ENCODE data around the gene TOR1A.
"Not testable (repeated sequence)": the region's sequence is repeated elsewhere in the genome, so short reads cannot be mapped to it uniquely, and the experiment has no call there.

TOR1A gene

DNA sequence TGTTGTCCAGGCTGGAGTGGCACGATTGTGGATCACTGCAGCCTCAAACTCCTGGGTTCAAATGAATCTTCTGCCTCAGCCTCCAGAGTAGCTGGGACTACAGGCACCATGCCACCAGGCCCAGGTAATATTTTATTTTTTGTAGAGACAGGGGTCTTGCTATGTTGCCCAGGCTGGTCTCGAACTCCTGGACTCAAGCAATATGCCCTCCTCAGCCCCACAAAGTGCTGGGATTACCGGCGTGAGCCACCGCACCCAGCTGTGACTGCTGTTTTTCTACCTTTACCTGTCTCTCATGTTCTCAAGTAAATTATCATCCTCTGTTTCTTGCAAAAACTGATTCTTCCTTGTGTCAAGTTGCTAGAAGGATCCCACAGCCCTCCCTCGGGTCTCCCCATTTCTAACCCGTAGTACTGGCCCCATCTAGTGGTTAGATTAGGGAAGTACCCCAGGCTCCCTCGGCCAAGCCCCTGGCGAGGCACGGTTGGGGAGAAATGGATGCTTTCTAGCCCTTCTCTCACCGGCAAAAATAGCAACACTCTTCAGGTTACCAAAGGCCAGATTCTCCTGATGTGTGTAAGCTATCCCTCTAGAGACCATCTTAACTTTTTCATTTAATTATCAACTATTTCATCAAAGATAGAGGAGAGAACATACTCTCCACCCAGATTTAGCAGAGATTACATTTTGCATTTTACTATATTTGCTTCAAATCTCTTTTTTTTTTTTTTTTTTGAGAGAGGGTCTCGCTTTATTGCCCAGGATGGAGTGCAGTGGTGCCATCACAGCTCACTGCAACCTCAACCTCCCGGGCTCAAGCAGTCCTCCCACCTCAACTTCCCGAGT is 40.2 kb downstream of the TOR1A start:
- no peak overlapping the region for H3K4me3 ChIP-seq (ENCODE audit: low read depth, low read length)

DNA sequence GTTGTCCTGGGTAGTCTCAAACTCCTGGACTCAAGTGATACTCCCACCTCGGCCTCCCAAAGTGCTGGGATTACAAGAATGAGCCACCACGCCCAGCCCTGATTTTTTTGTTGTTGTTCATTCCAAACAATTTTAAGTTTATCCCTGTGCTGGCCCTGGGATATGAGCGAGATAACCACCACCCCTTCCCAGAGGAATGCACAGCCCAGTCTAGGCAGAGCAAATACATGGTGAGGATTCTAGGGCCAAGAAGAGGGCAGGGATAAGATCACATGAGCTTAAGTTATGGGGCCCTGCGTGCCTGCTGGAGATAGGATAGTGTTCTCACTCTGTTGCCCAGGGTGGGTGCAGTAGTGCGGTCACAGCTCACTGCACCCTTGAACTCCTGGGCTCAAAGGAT is 42.0 kb downstream of the TOR1A start:
- H3K4me3 ChIP-seq (ENCODE audit: low read depth, low read length): no peak overlapping the region

DNA sequence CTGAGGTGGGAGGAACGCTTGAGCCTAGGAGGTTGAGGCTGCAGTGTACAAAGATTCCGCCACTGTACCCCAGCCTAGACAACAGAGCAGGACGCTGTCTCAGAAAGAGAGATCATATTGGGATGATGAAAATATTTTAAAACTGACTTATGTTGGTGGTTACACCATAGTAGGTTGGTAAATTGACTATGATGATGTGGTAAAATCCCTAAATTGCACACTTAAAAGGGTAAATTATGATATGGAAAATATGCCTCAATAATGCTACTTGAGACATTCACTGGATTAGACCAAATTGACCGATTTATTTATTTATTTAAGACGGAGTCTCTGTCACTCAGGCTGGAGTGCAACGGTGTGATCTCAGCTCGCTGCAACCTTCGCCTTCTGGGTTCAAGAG is 42.8 kb downstream of the TOR1A start:
- H3K4me3 ChIP-seq (ENCODE audit: low read depth, low read length): no peak overlapping the region

DNA sequence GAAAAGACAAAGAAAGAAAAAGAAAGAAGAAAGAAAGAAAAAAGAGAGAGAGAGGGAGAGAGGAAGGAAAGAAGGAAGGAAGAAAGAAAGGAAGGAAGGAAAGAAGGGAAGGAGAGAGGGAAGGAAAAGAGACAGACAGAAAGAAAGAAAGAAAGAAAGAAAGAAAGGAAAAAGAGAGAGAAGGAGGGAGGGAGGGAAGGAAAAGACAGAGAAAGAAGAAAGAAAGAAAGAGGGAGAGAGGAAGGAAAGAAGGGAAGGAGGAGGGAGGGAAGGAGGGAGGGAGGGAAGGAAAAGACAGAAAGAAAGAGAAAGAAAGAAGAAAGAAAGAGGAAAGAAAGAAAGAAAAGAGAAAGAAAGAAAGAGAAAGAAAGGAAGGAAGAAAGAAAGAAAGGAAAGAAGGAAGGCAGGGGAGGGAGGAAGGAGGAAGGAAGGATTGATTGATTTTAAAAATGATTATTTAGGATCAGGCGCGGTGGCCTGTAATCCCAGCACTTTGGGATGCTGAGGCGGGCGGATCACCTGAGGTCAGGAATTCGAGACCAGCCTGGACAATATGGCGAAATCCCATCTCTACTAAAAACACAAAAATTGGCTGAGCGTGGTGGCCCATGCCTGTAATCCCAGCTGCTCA is 44.3 kb downstream of the TOR1A start:
- H3K4me3 ChIP-seq (ENCODE audit: low read depth, low read length): no peak overlapping the region

DNA sequence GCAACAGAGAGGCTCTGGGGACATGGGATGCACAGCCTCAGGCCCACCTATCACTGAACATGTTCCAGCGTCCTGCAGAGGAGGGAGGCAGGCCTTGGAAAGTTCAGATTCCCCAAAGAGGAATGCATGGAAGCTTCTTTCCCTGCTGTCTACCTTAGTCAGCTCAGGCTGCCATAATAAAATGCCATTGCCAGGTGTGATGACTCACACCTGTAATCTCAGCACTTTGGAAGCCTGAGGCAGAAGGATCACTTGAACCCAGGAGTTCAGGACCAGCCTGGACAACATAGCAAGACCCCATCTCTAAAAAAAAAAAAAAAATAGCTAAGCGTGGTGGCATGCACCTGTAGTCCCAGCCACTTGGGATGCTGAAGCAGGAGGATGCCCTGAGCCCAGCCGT is 45.5 kb downstream of the TOR1A start:
- H3K4me3 ChIP-seq (ENCODE audit: low read depth, low read length): no peak overlapping the region

DNA sequence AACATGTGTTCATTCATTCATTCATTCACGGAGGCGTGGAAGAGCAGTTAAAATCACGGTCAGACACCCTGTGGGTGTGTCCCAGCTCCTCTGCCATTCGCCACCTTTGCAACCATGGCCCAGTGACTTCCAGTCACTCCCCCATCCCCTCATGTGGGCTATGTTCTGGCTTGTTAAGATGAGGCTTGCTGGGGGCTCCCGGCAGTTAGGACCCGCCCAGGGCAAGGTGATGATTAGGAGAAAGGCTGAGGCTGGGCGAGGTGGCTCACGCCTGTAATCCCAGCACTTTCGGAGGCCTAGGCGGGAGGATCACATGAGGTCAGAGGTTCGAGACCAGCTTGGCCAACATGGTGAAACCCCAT is 46.2 kb downstream of the TOR1A start:
- no peak overlapping the region for H3K4me3 ChIP-seq (ENCODE audit: low read depth, low read length)

DNA sequence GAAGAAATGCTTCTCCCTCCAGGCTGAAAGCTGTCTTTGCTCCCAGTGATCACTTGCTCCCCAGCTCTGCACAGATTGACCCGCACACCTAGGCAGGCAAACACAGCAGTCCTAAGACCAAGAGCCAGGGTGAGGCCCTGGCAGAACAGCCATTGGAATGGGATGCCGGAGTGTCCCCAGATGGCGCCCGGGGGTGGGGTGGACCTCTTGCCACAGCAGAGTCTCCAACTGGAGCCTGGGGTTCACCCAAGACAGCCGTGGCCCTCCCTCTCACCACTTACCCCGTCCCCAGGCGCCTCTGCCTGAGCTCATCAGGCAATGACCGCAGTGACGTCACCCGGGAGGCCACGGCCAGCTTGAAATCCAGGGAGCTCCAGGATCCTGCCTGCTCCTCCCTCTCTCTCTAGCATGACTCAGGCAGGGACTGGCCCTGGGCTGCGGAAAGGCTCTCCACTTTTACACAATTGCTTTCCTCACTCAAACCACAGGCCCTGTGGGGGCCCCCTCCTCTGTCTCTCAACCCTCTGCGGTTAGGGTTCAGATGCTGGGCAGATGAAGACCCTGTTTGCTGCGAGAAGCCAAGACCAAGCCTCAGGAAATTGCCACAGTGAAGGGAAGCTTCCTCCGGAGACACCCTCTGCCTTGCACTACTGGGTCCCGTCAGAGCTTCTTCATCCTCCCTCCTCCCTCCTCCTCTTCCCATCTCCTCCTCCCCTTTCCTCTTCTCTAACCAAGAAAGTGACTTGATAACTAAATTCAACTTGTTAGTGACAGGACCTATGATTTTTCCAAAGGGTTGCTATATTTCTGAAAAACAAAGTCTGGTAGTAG is 46.8 kb downstream of the TOR1A start:
- H3K4me3 ChIP-seq (ENCODE audit: low read depth, low read length): no peak overlapping the region

DNA sequence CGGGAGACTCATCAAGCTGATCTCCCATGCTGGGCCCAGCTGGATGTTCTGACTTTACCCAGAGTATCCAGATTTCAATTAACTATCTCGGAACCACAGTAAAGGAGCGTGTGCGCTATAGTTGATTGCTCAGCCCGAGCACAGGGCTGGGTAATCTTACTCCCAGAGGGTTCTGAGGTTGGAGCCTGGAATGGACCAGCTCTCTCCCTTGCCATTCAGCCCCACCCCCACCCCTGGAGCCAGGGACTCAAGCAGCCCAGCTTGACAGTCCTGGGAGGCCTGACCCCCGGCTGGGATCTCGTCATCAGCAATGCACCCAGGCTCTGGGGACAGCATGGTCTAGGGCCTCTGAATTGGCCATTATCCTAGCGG is 47.4 kb downstream of the TOR1A start:
- H3K4me3 ChIP-seq (ENCODE audit: low read depth, low read length): no peak overlapping the region

DNA sequence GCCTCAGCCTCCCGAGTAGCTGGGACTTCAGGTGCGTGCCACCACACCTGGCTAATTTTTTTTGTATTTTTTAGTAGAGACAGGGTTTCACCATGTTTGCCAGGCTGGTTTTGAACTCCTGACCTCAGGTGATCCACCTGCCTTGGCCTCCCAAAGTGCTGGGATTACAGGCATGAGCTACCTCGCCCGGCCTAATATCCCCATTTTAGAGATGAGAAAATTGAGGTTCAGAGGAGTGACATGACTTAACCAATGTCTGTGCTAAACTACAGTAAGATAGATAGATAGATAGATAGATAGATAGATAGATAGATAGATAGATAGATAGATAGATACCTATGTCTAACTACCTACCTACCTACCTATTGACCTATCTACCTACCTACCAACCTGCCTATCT is 47.8 kb downstream of the TOR1A start:
- H3K4me3 ChIP-seq (ENCODE audit: low read depth, low read length): not testable (repeated sequence)

DNA sequence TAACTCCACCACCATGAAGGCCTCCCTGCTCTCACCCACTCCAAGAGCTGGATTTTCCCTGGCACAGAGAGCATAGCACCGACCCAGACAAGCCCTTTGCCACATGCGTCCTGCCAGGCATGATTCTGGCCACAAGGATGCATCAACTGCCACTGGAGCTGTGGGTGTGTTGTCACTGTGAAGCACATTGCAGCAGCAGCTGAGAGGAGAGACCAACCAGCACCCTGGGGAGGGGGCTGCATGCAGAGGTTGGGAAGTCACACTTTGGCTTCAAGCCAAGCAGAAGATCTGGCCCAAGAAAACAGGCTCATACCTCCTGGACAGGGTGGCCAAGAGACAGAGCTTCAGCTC is 48.5 kb downstream of the TOR1A start:
- no peak overlapping the region for H3K4me3 ChIP-seq (ENCODE audit: low read depth, low read length)

DNA sequence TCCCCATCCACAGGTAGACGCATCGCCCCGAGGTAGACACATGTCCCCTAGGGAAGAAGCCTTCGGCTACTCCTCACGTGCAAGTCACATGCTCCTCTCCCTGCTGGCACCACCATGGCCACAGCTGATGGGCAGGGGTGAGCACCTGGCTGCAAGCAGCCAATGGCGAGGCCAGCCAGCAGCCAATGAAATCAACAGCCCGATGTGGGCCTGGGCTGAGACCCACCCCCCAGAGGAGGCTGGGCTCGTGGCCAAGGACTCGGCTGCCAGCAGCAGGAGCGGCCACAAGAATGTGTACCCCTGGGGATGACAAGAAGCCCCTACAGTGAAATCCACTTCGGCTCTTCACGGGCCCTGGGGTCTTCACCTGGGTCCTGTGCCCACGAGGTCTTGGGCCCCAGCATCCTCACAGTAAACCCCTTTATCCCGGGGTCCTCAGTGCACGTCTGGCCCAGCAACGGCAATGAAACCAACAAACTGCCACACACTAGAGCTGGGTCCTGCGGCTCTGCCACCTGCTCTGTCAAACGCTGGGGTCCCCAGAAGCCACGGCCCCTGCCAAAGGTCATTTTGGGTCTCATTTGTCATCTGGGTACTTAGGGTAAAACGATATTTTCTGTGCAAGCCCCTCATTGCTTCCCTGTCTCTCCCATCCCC is 49.0 kb downstream of the TOR1A start:
- no peak overlapping the region for H3K4me3 ChIP-seq (ENCODE audit: low read depth, low read length)

DNA sequence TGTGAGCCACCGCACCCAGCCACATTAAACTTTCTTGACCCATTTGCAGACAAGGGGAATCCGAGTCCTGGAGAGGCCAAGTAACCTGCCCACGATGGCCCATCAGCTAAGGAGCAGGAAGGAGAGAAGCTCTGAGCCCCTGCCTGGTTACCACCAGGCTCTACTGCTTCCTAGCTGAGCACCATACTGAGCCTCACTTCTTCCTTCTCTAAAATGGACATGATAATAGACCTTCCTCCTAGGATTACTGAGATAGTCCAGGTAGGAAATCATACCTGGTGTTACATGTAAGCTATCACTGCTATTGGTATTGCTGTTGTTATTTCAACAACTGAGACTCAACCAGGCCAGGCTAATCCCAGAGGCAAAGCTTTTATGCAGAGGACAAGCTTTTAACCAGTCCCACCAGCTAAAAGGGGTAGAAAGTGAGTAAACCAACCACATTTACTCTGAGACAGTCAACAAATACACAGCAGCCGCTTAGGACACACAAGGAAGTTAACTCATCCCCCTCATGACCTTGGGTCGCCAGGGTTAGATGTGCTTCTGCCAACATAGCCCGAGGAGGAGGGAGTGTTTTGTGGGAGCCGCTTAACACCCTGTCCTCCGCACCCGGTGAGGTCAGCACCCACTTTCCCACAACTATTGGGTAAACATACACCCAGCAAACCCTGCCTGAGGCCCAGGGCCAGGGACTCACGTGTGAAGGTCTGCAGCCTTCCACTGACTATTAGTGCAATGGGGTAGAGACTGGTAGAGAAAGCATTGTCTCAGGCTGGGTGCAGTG is 50.5 kb downstream of the TOR1A start:
- no peak overlapping the region for H3K4me3 ChIP-seq (ENCODE audit: low read depth, low read length)

DNA sequence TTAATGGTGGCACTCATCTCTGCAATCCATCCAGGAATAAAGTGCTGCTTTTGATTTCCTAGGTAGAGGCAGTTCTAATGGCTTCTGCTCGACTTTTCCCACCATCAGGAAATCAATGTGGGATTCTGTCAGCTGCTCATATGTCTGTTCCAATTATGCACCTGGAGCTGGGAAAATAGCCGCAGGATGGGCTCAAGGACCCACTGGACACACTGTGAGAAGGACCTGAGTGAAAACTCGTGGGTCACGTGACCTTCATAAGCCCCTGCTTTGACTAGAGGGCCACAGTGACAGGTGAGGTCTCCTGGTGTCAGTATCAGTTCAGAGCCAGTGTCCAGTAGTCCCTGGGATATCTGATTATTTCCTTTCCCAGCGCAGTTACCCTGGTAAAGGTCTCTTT is 53.2 kb downstream of the TOR1A start:
- H3K4me3 ChIP-seq (ENCODE audit: low read depth, low read length): no peak overlapping the region

DNA sequence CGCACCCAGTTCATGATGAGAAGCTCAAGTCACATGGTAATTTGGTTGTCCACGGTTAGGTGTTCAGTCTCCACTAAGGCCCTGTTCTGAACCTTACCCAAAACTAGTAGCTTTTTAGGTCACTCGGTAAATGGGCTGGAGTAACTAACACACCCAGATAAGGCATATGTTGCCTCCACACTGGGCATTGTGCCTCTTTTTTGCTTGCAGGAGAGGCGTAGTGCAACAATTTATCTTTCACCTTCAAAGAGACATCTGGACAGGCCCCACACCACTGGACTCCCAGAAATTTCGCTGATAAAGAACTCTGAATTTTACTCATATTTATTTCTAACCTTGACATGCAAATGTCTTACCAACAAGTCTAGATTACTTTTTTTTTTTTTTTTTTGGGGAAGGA is 54.3 kb downstream of the TOR1A start:
- H3K4me3 ChIP-seq (ENCODE audit: low read depth, low read length): no peak overlapping the region

DNA sequence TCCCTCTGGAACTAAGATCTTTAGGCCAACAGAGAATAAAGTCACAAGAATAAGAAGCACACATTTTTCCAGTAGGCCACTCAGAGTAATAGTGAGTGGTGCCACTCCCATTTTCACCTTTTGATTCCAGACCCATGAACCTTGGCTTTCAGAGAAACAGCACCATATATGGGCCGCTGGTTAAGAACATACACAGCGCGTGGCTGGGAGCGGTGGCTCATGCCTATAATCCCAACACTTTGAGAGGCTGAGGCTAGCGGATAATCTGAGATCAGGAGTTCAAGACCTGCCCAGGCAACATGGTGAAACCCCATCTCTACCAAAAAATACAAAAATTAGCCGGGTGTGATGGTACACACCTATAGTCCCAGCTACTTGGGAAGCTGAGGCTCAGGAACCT is 55.5 kb downstream of the TOR1A start:
- no peak overlapping the region for H3K4me3 ChIP-seq (ENCODE audit: low read depth, low read length)

DNA sequence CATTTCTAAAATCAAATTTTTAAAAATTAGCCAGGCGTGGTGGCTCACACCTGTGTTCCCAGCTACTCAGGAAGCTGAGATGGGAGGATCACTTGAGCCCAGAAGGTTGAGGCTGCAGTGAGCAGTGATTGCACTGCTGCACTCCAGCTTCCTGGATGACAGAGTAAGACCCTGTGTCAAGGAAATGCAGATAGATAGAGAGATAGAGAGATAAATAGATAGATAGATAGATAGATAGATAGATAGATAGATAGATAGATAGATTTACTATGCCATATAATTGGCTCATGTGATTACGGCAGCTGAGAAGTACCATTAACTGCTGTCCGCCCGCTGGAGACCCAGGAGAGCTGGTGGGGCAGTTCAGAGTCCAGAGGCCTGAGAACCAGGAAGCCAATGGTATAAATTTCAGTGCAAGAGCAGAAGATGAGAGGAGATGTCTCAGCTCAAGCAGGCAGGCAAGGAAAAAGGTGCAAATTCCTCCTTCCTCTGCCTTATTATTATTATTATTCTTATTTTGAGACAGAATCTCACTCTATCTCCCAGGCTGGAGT is 58.1 kb downstream of the TOR1A start:
- H3K4me3 ChIP-seq (ENCODE audit: low read depth, low read length): no peak overlapping the region

DNA sequence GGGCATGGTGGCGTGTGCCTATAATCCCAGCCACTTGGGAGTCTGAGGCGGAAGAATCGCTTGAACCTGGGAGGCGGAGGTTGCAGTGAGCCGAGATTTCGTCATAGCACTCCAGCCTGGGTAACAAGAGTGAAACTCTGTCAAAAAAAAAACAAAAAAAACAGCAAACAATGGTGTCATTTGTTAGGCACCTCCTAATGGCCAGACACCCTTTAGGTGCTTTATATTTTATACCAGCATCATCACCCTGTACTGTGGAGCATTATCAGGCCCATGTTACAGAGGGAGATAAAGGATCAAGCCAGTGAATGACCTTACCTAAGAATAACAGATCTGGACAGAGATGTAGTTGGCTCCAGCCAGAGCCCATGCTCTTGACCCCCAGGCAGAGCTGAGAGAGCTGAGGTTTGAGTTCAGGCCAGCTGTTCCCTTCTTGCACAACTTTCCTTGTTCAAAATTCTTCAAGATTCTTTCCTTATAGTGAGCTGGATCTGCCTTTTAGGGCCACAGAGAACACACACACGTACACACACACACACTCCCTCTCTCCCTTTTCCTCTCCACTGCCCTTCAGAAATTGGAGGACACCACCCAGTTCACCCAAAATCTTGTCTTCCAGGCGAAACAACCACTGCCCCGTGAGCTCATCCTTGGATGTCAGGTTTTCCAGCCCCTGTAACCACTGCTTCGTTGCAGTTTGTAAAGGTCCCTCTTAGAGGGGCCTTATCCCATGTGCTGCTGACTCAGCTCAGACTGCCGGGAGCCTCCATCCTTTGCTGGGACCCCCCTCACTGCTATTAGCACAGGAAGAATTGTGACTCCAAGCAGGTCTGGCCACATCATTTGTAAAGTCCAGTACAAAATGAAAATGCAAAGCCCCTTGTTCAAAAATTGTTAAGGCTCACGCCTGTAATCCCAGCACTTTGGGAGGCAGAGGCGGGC is 60.7 kb downstream of the TOR1A start:
- no peak overlapping the region for H3K4me3 ChIP-seq (ENCODE audit: low read depth, low read length)
